Effector memory CD4-positive, alpha-beta T cell (primary cell): ENCODE measurements around the gene L3HYPDH.
"Not testable (repeated sequence)": the region's sequence is repeated elsewhere in the genome, so short reads cannot be mapped to it uniquely, and the experiment has no call there.

Experiments
- DNase-seq, 3 donors: peaks; one replicate each; pipeline ENCODE4 v3.0.0-alpha.2; 2020
- H3K27ac ChIP-seq: 2 replicates; pipeline ENCODE4 v1.7.0; 2013; ENCODE audit warnings: mild to moderate bottlenecking, low read length, moderate library complexity; ENCODE audit not compliant: insufficient read depth, poor library complexity, severe bottlenecking
- H3K27me3 ChIP-seq: replicated peaks from 2 replicates; pipeline ENCODE4 v1.7.0; 2013; ENCODE audit warnings: mild to moderate bottlenecking, low read length; ENCODE audit not compliant: insufficient read depth, control insufficient read depth, poor library complexity, severe bottlenecking
- H3K36me3 ChIP-seq: 2 replicates; pipeline ENCODE4 v1.7.0; 2013; ENCODE audit warnings: mild to moderate bottlenecking, low read length, moderate library complexity; ENCODE audit not compliant: control insufficient read depth, insufficient read depth
- H3K4me1 ChIP-seq: 2 replicates; pipeline ENCODE4 v1.7.0; 2013; ENCODE audit warnings: low read length, mild to moderate bottlenecking; ENCODE audit not compliant: control insufficient read depth, insufficient read depth, poor library complexity, severe bottlenecking
- H3K4me3 ChIP-seq: 2 replicates; pipeline ENCODE4 v1.7.0; 2013; ENCODE audit warnings: low read length, low read depth, mild to moderate bottlenecking; ENCODE audit not compliant: insufficient read depth, poor library complexity, severe bottlenecking
- H3K9me3 ChIP-seq: 2 replicates; pipeline ENCODE4 v1.7.0; 2013; ENCODE audit warnings: mild to moderate bottlenecking, low read length, moderate library complexity; ENCODE audit not compliant: control insufficient read depth

L3HYPDH gene

GRCh38 chr14:59460378-59460777, 23.8 kb downstream of the L3HYPDH start:
- Histone ChIP-seq H3K27me3 (no peaks in the 10 kb centered on the region), H3K4me3 (no peak overlapping the region), H3K4me1 (peaks cover 5% of the 10 kb centered on the region), H3K9me3 (no peaks in the 10 kb centered on the region), H3K27ac (no peak overlapping the region), H3K36me3 (no peaks in the 10 kb centered on the region)
- no peak for DNase-seq

GRCh38 chr14:59458486-59458885, 25.7 kb downstream of the L3HYPDH start:
- DNase-seq, result no peak
- Histone ChIP-seq H3K4me1 (no peaks in the 10 kb centered on the region), H3K4me3 (no peak overlapping the region), H3K9me3 (no peaks in the 10 kb centered on the region), H3K36me3 (no peaks in the 10 kb centered on the region), H3K27ac (no peak overlapping the region), H3K27me3 (no peaks in the 10 kb centered on the region)

DNA sequence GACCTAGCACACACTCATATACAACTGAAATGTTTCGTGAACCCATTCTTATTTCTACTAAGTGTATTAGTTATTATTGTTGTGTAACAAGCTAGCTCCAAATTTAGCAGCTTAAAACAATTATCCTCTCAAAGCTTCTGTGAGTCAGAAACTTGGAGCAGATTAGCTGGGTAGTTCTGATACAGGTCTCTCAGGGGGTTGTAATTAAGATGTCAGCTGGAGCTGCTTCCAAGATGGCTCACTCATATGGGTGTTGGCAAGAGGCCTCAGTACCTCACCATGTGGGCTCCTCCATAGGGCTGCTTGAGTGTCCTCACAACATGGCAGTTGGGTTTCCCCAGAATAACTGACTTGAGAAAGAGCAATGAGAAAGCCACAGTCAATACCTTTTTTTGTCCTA, 28.8 kb downstream of the L3HYPDH start:
- DNase-seq, result no peak
- Histone ChIP-seq H3K4me1 (no peaks in the 10 kb centered on the region), H3K27me3 (no peaks in the 10 kb centered on the region), H3K9me3 (no peaks in the 10 kb centered on the region), H3K36me3 (no peaks in the 10 kb centered on the region), H3K27ac (no peak overlapping the region), H3K4me3 (no peak overlapping the region)

- Histone ChIP-seq H3K27ac (no peak overlapping the region), H3K4me1 (no peaks in the 10 kb centered on the region), H3K36me3 (no peaks in the 10 kb centered on the region), H3K4me3 (no peak overlapping the region), H3K9me3 (no peaks in the 10 kb centered on the region), H3K27me3 (no peaks in the 10 kb centered on the region)
- DNase-seq, result no peak
These were observed 30.1 kb downstream of the L3HYPDH start for GRCh38 chr14:59454139-59454538.

- H3K27ac ChIP-seq, result no peak overlapping the region
- H3K4me1 ChIP-seq, result no peaks in the 10 kb centered on the region
- H3K36me3 ChIP-seq, result no peaks in the 10 kb centered on the region
- H3K27me3 ChIP-seq, result no peaks in the 10 kb centered on the region
- H3K4me3 ChIP-seq, result no peak overlapping the region
- no peaks in the 10 kb centered on the region for H3K9me3 ChIP-seq
- DNase-seq, result no peak
These were observed 32.4 kb downstream of the L3HYPDH start for GRCh38 chr14:59451849-59452248.

DNA sequence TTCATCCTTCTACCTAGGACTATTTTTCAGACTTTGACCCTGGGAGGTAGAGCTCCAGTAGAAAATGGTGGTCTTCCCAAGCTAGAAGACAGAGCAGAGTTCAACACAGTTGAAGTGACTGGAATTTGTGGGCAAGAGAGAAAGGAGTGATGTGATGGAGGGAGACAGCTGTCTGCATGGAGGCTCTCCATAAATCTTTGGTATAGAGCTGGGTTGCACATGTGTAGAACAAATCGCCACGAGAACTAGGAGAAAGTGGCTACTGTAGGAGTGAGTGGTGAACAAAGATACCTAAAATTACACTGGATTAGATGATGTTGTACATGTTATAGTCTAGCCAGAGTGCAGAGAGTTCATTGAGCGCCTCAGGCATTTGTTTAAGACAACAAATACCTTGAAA, 33.5 kb downstream of the L3HYPDH start:
- H3K27me3 ChIP-seq, result no peaks in the 10 kb centered on the region
- H3K4me3 ChIP-seq, result no peak overlapping the region
- H3K27ac ChIP-seq, result no peak overlapping the region
- H3K36me3 ChIP-seq, result no peaks in the 10 kb centered on the region
- no peaks in the 10 kb centered on the region for H3K9me3 ChIP-seq
- no peaks in the 10 kb centered on the region for H3K4me1 ChIP-seq
- DNase-seq, result no peak

- not testable (repeated sequence) for DNase-seq, H3K9me3 ChIP-seq, H3K27me3 ChIP-seq, H3K27ac ChIP-seq, H3K4me1 ChIP-seq, H3K4me3 ChIP-seq, H3K36me3 ChIP-seq
These were observed 35.5 kb downstream of the L3HYPDH start for GRCh38 chr14:59448673-59449072.

GRCh38 chr14:59439256-59439965, 44.8 kb downstream of the L3HYPDH start:
- no peak overlapping the region for H3K27ac ChIP-seq
- H3K36me3 ChIP-seq, result no peaks in the 10 kb centered on the region
- DNase-seq, result no peak
- no peaks in the 10 kb centered on the region for H3K4me1 ChIP-seq
- no peaks in the 10 kb centered on the region for H3K9me3 ChIP-seq
- H3K27me3 ChIP-seq, result no peaks in the 10 kb centered on the region
- H3K4me3 ChIP-seq, result no peak overlapping the region

DNA sequence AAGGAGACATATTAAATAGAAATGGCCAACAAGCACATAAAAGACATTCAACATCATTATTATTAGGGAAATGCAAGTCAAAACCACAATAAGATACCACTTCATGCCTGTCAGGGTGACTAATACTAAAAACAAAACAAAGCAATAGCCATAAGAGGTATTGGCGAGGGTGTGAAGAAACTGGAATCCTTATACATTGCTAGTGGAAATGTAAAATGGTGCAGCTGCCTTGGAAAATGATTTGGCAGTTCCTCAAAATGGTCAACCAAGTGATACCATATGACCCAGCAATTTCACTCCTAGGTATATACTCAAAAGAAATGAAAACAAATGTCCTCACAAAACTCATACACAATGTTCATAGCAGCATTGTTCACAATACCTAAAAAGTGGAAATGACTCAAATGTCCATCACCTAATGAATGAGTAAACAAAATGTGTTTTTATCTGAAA, 46.0 kb downstream of the L3HYPDH start:
- no peaks in the 10 kb centered on the region for H3K4me1 ChIP-seq
- no peak overlapping the region for H3K27ac ChIP-seq
- H3K4me3 ChIP-seq, result no peak overlapping the region
- H3K9me3 ChIP-seq, result no peaks in the 10 kb centered on the region
- DNase-seq, result no peak
- H3K27me3 ChIP-seq, result no peaks in the 10 kb centered on the region
- H3K36me3 ChIP-seq, result no peaks in the 10 kb centered on the region

DNA sequence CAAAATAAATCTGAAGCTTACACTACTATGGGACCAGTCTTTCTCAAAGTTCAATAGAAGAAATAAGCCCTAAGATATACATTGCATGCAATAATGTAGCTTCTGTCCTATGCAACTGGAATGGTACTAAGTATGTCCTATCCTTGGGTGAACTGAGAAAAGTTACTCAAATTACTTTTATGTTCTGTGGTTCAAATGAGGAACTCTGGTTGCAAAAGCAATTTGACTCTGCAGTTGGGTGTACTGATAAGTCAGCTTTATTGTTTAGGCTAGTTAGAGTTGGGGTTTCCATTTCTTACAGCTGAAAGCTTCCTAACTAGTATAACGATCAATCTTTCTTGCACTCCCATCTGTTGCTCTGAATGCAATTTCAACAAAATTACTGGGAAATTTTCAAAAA, 48.2 kb downstream of the L3HYPDH start:
- DNase-seq, result no peak
- no peaks in the 10 kb centered on the region for H3K27me3 ChIP-seq
- no peak overlapping the region for H3K4me3 ChIP-seq
- H3K9me3 ChIP-seq, result no peaks in the 10 kb centered on the region
- H3K36me3 ChIP-seq, result no peaks in the 10 kb centered on the region
- H3K4me1 ChIP-seq, result no peaks in the 10 kb centered on the region
- no peak overlapping the region for H3K27ac ChIP-seq
